Nephron progenitor cell (in vitro differentiated cells): Measurements from ENCODE around the gene CTNND2.
A peak's percentile ranks its signal among the peaks of the same experiment; 100 is the strongest.

Experiments used
- DNase-seq: peaks from one replicate; pipeline ENCODE4 v3.0.0; 2021
- H3K27ac Mint-ChIP-seq: 2 replicates; pipeline ENCODE4 v1.8.0; 2021; ENCODE audit warnings: mild to moderate bottlenecking, moderate library complexity, mixed read lengths
- H3K27me3 Mint-ChIP-seq: 2 replicates; pipeline ENCODE4 v1.8.0; 2021; ENCODE audit warnings: mild to moderate bottlenecking, low read depth, mixed read lengths; ENCODE audit not compliant: poor library complexity
- H3K36me3 Mint-ChIP-seq: 2 replicates; pipeline ENCODE4 v1.8.0; 2021; ENCODE audit warnings: low read depth, mixed read lengths
- H3K4me1 Mint-ChIP-seq: 2 replicates; pipeline ENCODE4 v1.8.0; 2021; ENCODE audit warnings: mixed read lengths
- H3K4me3 Mint-ChIP-seq: 2 replicates; pipeline ENCODE4 v1.8.0; 2021; ENCODE audit warnings: mild to moderate bottlenecking, moderate library complexity, mixed read lengths
- H3K9me3 Mint-ChIP-seq: 2 replicates; pipeline ENCODE4 v1.8.0; 2021; ENCODE audit warnings: mild to moderate bottlenecking, moderate library complexity, mixed read lengths
- TF ChIP-seq, protein P1 (sequence below): fragments of 200-600 bp; sonication (generic); IDR thresholded peaks from 2 replicates; pipeline ENCODE4 v1.5.0; 2021; ENCODE audit warnings: antibody characterized with exemption

CTNND2 gene

DNA sequence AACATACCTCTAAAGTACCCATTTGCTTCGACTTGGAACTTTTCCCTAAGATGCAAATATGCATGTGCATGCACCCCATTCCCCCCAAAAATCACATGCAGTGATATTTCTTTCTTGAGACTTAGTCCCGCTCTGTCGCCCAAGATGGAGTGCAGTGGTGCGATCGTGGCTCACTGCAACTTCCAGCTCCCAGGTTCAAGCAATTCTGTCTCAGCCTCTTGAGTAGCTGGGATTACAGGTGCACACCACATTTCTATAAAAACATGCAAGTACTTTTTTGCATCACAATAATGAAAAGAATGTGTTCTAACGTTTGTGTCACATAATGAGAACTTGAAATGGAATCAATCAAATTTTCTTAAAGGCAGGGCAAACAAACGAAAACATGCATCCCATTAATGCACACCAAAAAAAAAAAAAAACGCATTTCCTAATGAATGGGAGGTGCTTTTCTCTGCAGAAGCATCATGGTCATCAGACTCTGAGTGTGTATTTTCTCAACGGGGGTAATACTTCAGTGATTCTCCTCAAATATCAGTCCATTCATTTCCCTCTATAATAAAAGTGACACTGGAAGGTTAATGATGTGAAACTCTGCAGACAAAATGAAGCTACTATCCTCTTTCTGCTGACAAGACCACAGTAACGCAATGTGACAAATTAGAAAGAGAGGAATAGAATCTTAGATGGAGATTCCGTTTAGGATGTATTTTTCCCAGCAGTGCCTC, 389.4 kb downstream of the CTNND2 start:
- no peaks in the 10 kb centered on the region for H3K9me3 Mint-ChIP-seq
- no peak for DNase-seq
- H3K4me3 Mint-ChIP-seq = no peak overlapping the region
- peak overlapping the region; percentile 63 for H3K27ac Mint-ChIP-seq
- peaks cover 16% of the 10 kb centered on the region for H3K4me1 Mint-ChIP-seq
- no peaks in the 10 kb centered on the region for H3K36me3 Mint-ChIP-seq
- H3K27me3 Mint-ChIP-seq = no peaks in the 10 kb centered on the region
- TF ChIP-seq, protein P1, sequence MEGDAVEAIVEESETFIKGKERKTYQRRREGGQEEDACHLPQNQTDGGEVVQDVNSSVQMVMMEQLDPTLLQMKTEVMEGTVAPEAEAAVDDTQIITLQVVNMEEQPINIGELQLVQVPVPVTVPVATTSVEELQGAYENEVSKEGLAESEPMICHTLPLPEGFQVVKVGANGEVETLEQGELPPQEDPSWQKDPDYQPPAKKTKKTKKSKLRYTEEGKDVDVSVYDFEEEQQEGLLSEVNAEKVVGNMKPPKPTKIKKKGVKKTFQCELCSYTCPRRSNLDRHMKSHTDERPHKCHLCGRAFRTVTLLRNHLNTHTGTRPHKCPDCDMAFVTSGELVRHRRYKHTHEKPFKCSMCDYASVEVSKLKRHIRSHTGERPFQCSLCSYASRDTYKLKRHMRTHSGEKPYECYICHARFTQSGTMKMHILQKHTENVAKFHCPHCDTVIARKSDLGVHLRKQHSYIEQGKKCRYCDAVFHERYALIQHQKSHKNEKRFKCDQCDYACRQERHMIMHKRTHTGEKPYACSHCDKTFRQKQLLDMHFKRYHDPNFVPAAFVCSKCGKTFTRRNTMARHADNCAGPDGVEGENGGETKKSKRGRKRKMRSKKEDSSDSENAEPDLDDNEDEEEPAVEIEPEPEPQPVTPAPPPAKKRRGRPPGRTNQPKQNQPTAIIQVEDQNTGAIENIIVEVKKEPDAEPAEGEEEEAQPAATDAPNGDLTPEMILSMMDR = no peak

DNA sequence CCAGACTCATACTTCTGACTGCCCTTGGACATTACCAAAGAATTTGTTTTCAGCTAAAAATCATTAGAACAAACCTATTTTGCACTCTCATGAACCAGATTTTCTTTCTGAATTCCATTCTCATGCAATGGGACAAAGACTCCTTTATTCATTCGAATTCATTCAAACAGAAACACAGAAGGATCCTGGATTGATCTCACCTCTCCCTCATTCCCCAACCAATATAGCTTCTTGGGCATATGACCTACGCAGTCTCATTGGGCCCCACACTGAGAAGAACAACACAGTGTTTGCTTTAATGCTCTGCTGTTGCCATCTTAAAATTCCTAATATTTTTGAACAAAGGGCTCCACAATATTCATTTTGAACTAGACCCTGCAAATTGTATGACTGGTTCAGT, 392.4 kb downstream of the CTNND2 start:
- Mint-ChIP-seq H3K36me3 (no peaks in the 10 kb centered on the region), H3K9me3 (no peaks in the 10 kb centered on the region), H3K27me3 (no peaks in the 10 kb centered on the region), H3K4me1 (peaks cover 20% of the 10 kb centered on the region), H3K27ac (no peak overlapping the region), H3K4me3 (no peak overlapping the region)
- TF ChIP-seq, protein P1 = no peak
- no peak for DNase-seq

DNA sequence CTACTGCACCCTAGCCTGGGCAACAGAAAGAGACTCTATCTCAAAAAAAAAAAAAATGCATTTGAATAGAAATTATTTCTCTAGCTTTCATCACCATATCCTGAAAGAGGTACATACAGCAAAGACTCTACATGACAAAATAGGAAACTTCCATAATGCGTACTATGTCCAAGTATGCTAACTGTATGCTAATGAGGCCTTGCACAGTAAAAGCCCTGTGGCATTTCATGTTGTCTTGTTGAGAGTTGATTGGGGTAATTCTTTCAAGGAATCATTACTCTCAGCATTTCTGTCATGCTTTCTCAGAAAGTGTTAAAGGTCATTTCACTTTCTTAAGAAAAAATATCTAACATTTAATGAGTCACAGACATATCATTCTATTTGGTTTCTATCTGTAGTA, 393.4 kb downstream of the CTNND2 start:
- H3K4me1 Mint-ChIP-seq = peaks cover 20% of the 10 kb centered on the region
- no peak for DNase-seq
- H3K9me3 Mint-ChIP-seq = no peaks in the 10 kb centered on the region
- no peaks in the 10 kb centered on the region for H3K36me3 Mint-ChIP-seq
- peaks cover 3% of the 10 kb centered on the region for H3K27me3 Mint-ChIP-seq
- no peak overlapping the region for H3K4me3 Mint-ChIP-seq
- no peak overlapping the region for H3K27ac Mint-ChIP-seq
- TF ChIP-seq, protein P1 = no peak

DNA sequence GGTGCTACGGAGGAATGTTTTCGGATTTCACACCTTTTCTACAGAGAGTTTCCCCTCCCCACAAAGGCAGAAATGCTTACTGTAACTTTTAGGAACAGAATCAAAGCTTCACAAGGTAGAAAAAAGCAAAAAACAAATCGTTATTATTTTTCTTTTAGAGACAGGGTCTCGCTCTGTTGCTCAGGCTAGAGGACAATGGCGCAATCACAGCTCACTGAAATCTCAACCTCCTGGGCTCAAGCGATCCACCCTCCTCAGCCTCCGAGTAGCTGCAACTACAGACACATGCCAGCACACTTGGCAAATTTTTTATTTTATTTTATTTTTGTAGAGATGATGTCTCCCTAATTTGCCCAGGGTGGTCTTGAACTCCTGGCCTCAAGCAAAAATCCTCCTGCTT, 394.5 kb downstream of the CTNND2 start:
- TF ChIP-seq, protein P1 = no peak
- Mint-ChIP-seq H3K4me3 (no peak overlapping the region), H3K27me3 (peaks cover 3% of the 10 kb centered on the region), H3K4me1 (peaks cover 14% of the 10 kb centered on the region), H3K9me3 (no peaks in the 10 kb centered on the region), H3K36me3 (no peaks in the 10 kb centered on the region), H3K27ac (no peak overlapping the region)
- DNase-seq = no peak

DNA sequence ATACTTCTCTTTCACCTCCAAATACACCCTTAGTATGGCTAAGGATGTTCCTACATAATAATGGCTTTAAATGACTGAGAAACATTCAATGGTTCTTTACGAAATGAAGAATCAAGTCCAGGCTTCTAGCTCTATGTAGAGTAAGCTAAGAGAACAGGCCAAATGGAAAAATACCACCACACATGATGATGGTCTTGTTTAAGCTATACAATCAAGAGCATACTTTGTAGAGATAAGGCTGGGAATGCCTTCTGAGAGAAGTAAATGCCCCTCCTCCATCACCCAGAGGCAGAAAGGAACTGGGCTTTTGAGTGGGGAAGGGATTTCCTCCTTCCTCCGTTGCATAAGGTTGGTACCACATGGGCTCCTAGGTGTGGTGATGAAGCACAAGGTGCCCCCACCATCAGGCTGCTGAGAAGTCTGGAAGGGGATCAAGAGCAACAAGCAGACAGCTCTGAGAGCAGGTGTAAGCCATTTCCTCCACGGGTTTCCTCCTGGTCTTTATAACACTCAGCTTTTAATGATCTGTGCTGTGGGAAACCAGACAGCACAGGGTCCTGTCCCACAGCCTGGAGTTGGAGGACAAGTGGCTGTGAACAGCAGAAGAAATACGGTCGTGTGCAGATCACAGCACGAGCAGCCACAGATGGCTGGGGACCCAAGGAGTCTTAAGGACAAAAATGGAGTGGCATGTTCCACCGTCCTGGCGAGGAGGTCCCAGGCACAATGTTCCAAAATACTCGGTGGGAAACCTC, 396.9 kb downstream of the CTNND2 start:
- no peaks in the 10 kb centered on the region for H3K36me3 Mint-ChIP-seq
- H3K4me3 Mint-ChIP-seq = no peak overlapping the region
- H3K27me3 Mint-ChIP-seq = peaks cover 3% of the 10 kb centered on the region
- peaks cover 10% of the 10 kb centered on the region for H3K4me1 Mint-ChIP-seq
- TF ChIP-seq, protein P1 = no peak
- peak overlapping the region; percentile 88 for H3K27ac Mint-ChIP-seq
- H3K9me3 Mint-ChIP-seq = no peaks in the 10 kb centered on the region
- no peak for DNase-seq

DNA sequence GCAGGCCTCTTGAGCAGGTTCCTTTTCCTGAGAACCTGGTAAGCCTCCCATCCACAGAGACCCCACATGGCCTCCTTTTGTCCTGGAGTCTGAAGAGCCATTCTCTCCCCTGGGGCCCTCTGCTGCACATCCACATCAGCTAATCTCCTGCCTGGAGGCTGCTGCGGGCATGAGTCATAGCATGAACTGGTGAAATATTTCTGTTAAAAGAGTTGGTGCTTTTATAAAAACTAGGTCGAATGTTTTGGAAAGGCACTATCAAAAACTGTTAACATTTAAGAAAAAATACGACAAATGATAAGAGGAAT, 399.4 kb downstream of the CTNND2 start:
- no peak for DNase-seq
- Mint-ChIP-seq H3K27ac (no peak overlapping the region), H3K4me3 (no peak overlapping the region), H3K36me3 (no peaks in the 10 kb centered on the region), H3K9me3 (no peaks in the 10 kb centered on the region), H3K27me3 (peaks cover 3% of the 10 kb centered on the region), H3K4me1 (peaks cover 4% of the 10 kb centered on the region)
- TF ChIP-seq, protein P1 = no peak
